B cell (primary cell): ENCODE data around the gene CIAO2A.

Experiments
- EZH2 ChIP-seq: IDR thresholded peaks from 2 replicates; pipeline ENCODE4 v1.6.1; 2012; ENCODE audit warnings: borderline replicate concordance, low read depth, mild to moderate bottlenecking, moderate library complexity, low read length; ENCODE audit not compliant: insufficient read depth, poor library complexity, severe bottlenecking
- TF ChIP-seq, protein P1 (sequence below): fragments of 200-600 bp; IDR thresholded peaks from one replicate; pipeline ENCODE4 v1.8.0; 2022; ENCODE audit warnings: antibody characterized with exemption, mild to moderate bottlenecking

DNA sequence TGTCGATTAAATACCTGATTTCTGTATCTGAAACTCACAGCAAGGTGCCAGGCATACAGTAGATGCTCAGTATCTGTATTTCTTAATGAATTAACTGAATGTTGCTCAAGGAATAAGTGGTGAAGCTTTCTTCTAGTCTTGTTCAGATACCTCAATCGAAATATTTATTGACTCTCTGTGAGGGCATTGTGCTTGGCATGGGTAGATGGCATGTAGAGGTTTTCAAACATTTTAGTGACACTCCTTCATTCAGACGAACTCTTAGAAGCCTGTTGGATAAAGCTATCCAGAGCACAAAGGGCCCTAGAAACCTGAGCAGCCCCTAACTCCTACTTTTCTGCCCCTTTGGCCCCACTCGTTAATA is 1.8 kb upstream of the CIAO2A start:
- TF ChIP-seq, protein P1, sequence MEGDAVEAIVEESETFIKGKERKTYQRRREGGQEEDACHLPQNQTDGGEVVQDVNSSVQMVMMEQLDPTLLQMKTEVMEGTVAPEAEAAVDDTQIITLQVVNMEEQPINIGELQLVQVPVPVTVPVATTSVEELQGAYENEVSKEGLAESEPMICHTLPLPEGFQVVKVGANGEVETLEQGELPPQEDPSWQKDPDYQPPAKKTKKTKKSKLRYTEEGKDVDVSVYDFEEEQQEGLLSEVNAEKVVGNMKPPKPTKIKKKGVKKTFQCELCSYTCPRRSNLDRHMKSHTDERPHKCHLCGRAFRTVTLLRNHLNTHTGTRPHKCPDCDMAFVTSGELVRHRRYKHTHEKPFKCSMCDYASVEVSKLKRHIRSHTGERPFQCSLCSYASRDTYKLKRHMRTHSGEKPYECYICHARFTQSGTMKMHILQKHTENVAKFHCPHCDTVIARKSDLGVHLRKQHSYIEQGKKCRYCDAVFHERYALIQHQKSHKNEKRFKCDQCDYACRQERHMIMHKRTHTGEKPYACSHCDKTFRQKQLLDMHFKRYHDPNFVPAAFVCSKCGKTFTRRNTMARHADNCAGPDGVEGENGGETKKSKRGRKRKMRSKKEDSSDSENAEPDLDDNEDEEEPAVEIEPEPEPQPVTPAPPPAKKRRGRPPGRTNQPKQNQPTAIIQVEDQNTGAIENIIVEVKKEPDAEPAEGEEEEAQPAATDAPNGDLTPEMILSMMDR: no peak
- no peak for TF ChIP-seq EZH2
